NCI-H748 (cell line): Measurements from ENCODE around the gene CD300LB.
"Not testable (repeated sequence)": the region's sequence is repeated elsewhere in the genome, so short reads cannot be mapped to it uniquely, and the experiment has no call there.

ENCODE experiments used
- DNase-seq: peaks from one replicate; lab custom pipeline; 2025; ENCODE audit not compliant: unreplicated experiment; lab: John Stamatoyannopoulos, UW

The CD300LB gene

DNA sequence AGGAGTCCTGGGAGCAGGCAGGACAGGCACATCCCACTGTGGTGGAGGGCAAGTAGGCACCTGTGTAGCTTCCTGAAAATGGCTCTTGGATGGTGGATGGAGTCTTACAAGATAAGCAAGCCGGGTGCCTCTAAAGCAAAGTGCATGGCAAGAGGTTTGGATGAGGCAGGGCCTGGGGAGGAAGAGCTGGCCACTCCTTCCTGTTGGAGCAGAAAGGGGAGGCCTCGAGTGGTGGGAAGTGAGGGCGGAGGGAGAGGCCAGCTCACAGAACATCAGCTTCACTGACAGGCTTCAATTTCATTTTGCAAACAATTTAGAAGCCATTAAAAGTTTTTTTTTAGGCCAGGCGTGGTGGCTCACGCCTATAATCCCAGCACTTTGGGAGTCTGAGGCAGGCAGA is 33.8 kb downstream of the CD300LB start:
- no peak for DNase-seq

DNA sequence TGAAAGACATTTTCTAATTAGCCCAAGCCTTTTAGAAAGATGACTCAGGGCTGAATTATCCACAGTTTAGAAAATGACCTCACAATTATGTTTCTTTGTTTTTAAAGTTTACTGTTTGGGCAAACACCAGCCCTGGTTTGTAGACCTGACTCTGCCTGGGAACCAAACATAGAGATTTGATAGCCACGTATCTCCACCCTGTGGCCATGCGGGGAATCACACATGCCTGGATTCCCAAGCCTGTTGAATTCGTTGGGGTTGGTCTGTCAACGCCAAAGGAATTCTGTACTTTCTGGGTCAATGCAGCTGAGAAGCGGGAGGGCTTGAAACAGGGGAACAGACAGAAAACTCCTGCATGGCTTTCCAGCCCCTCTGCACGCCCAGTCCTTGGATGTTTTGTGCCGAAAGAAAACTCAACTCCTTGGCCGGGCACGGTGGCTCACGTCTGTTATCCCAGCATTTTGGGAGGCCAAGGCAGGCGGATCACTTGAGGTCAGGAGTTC is 37.9 kb downstream of the CD300LB start:
- peak; percentile 39 for DNase-seq

DNA sequence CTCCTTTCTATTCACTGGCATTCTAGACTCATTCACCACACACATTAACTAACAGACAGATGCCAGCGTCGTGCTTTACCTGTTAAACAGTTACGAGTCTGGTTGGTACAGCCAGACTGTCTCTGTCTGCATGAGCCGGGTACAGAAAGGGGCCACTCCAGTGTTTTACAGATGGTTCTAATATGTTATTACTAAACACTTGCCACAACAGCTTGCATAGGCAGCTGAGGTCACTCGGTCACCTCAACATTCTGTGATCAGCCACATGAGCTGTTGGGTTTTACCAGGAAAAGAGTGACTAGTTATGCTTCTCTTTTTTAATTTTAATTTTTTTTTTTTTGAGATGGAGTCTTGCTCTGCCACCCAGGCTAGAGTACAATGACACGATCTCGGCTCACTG is 39.6 kb downstream of the CD300LB start:
- DNase-seq = no peak

DNA sequence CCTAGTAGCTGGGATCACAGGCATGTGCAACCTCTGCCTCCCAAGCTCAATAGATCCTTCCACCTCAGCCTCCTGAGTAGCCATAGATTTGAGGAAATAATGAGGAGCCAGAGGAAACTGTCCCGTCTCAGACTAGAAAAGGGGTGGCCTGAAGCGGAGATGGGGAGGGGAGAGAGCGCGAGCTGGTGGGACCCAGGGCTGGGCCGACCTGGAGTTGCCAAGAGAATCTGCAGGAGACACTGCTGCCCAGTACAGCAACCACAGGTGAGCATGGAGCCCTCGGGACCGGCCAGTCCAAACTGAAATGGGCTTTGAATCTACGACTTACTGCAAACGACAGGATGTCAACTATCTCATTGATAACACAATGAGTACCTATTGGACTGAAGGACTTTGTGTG is 40.6 kb downstream of the CD300LB start:
- DNase-seq = no peak

DNA sequence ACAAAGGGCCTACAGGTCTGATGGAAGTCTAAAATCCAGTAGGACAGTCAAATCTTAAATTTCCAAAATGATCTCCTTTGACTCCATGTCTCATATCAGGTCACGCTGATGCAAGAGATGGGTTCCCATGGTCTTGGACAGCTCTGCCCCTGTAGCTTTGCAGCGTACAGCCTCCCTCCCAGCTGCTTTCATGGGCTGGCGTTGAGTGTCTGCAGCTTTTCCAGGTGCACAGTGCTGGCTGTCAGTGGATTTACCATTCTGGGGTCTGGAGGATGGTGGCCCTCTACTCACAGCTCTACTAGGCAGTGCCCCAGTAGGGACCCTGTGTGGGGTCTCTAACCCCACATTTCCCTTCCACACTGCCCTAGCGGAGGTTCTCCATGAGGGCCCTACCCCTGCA is 43.0 kb downstream of the CD300LB start:
- not testable (repeated sequence) for DNase-seq

DNA sequence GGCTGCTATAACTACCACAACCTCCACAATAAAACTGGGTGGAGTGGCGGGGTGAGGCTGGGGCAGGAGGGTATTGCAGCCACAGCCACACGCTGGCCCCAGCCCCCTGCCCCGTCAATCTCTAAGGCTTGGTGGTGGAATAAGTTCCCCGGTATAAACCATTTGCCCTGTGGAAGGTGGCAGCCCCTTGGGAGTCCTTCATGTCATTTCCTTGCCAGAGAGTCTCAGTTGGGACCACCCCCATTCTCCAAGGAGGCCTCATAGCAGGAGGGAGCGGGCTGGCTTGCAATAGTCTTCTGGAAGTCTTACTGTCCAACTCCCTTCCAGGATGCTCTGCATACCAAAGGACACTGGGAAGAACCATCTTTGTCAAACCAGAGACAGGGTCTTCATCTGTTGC is 45.4 kb downstream of the CD300LB start:
- no peak for DNase-seq

DNA sequence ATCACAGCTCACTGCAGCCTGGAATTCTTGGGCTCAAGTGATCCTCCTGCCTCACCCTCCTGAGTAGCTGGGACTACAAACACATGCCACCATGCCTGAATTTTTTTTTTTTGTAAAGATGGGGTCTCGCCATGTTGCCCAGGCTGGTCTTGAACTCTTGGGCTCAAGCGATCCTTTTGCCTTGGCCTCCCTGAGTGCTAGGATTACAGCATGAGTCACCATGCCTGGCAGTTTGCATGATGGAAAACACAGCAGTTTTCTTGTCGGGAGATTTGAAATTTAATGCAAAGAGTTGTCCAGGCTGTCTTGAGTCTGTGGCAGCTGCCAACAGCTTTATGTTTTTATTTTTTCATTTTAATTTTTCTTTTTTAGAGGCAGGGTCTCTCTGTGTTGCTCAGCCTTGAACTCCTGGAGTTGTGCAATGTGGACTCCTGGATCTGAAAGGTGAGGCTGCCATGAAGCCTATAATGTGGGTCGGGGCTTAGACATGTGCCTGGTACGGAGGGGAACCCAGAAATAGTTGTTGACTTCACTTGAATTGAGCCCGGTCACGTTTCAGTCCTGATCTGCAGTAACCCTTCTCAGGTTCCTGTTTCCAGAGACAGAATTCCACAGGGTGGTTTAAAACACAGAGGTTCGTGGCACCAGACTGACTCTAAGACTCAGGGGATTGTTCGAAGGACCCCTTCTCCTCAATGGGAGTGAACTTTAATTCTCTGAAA is 46.1 kb downstream of the CD300LB start:
- DNase-seq = no peak

DNA sequence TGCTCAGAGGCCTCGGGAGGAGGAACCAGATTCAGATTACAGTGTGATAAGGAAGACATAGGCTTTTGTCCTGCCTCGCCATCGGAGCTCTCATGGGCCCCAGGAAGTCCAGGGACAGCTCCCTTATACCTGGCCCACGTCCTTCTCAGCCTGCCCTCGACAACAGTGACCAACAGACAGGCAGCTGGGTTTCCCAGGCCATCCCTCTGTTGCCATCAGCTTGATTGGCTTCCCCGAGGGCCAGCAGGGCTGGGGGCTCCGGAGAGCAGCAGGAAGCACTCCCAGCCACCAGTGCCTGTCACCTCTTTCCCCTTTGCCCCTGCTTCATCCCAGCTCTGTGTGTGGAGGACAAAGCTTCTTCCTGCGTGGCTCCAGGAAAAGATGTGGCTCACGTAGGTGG is 47.2 kb downstream of the CD300LB start:
- DNase-seq = no peak

DNA sequence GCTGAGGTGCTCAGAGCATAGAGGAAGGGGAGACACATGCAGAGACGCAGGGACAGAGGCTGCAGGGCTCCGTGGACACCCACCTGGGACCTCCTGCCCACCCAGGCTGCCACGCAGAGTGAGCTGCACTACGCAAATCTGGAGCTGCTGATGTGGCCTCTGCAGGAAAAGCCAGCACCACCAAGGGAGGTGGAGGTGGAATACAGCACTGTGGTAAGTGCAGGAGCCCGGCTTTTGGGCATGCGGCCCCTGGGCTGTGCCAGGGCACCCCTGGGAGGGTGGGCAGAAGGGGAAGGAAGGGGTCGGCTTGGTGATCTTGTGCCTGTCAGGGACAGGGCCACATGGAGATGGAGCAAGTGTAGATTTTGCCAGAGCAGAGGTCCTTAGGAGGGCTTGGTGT is 49.7 kb downstream of the CD300LB start:
- DNase-seq = no peak

DNA sequence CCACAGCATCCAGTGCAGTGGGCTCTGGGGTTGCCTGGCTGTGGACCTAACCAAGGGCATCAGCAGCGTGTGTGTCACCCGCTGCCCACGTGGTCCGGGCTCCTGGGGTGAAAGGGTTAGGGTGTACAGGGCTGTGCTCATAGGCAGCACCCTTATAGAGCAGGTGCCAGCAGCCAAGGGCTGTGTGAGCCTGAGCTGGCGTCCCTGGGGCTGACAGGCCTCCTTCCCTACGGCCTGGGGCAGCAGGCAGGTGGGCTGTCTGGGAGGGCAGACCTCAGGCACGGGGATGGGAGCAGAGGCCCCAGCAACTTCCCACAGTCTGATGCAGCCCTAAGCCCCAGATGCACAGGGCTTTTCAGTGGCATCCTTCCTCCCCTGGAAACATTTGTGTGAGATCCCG is 51.0 kb downstream of the CD300LB start:
- no peak for DNase-seq

DNA sequence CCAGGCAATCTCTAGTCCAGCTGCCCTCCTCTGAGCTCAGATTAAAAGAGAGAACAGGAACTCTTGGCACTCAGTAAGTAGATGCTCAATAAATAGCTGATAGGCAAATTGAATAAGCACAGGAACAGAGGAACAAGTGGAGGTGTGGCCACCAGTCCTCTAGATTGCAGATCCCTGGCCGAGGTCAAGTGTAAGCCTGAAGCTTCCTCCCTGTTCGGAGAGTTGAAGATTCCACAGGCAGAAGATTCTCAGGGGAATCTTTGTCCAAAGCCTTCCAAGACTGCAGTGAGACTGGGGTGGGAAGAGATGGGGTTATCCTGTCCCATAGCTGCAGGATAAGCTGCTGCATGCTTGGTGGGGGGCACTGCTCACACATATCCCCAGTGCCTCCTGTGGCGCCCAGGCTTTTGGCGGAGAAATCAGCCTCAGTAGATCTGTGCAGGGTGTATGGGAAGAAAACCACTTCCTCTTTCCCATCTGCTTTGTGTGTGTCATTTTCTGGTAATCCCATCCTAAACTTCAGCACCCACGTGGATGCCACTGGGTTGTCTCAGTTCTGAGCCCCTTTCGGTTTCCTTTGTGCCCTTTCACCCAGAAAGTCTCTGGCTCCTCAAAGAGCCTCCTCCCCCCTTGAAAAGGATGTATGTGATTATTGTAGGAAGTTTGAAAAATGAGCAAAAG is 52.7 kb downstream of the CD300LB start:
- DNase-seq = no peak

DNA sequence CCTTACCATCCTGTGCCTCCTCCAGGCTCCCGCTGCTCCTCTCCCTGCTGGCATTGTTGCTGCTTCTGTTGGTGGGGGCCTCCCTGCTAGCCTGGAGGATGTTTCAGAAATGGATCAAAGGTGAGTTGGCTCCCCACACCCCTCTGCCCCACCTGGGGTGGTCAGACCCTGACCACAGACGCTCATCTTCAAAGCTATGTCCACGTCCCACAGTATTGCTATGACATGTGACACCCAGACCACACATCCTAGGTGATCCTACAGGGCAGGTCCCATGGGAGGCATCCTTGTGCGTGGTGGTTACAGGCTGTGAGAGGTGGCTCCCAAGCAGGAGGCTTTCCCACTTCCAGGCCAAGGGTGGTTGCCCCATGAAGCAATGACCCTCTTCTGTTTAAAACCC is 53.9 kb downstream of the CD300LB start:
- no peak for DNase-seq

DNA sequence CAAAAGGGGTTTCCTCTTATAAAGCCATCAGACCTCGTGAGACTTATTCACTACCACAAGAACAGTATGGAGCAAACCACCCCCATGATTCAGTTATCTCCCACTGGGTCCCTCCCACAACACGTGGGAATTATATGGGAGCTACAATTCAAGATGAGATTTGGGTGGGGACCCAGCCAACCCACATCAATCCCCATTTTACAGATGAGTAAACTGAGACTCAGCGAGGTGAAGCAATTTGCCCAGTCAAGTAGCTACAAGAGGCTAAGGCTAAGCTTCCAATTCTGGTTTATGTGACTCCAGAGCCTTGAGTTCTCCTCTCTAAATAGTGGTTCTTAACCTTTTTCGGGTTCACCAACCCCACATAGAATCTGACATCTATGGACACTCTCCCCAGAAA is 56.1 kb downstream of the CD300LB start:
- DNase-seq = no peak

DNA sequence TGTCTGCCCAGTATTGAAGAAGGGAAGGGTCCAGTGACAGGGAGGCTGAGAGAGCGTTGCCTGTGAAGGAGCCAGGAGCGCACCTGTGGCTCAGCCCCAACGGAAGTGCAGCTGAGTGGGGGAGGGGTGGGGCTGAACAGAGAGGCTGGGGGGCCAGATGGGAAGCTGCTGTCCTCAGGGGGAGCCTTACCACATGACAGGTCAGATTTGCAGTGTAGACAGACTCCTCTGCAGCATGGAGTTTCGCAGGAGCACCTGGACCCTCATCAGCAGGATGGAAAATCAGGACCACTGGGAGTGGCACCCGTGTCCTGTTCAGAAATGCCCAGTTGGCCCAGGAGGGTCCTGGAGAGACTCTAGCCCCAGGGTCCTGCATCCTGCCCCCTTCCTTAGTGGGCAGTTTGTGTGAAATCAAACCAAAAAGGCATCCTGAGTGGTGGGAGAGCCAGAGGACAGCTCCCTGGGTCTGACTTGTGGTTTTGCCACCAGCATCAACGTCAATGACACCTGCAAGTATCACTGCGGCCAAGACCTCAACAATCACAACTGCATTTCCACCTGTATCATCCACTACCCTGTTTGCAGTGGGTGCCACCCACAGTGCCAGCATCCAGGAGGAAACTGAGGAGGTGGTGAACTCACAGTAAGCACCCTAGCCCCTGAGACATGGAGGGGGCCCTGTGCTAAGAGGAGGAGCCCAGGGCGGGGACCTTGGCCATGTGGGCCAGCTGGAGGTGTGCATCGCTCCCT is 57.1 kb downstream of the CD300LB start:
- DNase-seq = no peak

DNA sequence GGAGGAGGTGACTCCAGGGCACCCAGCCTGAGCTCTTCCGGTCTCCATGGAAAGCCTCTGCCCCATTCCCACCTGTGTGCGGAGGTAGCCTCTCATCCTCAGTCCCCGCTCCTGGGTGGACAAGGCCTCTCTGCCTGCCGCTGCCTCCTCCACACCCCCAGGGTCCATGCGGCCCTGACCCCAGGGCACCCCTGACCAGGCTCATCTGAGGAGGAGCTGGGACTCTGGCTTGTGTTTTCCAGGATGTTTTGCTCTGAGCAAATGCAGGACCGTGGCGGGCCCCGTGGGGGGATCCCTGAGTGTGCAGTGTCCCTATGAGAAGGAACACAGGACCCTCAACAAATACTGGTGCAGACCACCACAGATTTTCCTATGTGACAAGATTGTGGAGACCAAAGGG is 58.0 kb downstream of the CD300LB start:
- DNase-seq = no peak

DNA sequence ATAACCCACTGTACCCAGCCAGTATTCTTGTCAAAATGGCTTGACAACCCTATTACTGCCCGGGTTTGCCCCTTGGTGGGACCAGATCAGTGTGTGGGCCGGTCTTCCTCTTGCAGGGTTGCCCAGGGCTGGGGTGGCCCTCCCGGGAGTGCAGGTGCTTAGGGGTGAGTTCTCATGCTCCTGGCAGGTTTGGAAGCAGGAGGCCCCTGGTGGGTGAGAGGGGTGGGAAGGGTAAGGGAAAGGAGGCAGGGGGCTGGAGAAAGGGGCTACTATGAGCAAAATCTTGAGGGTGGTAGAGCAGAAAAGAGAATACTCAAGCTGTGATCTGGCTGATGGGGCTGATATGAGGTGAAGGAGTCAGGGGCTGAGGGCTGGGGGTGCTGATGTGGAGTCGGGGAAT is 58.4 kb downstream of the CD300LB start:
- DNase-seq = no peak

DNA sequence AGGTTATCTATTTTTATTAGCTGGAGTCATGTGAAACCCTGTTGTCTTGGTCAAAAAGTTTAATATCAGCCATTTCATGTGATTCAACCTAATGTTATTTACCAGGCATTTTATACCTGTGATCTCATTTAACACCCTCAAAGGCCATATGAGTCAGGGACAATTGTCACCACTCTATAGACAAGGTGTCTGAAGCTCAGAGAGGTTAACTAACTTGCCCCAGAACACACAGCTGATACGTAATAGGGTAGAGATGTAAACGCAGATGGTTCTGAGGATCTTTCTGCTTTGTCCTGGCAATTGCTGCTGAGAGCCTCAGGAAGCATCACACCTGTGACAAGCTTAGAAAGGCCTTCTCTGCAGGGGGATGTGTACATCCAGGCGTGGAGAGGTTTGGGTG is 59.9 kb downstream of the CD300LB start:
- no peak for DNase-seq
